Mesothelial cell of epicardium (in vitro differentiated cells): ENCODE data around the gene HS6ST3. TPM values are rescaled to one million over a fixed set of nuclear protein-coding genes. Genes with fewer than 3 reads are reported as not detected.

ENCODE experiments used
- DNase-seq, 2 experiments: peaks; one replicate each; pipeline ENCODE4 v3.0.0; 2021; ENCODE audit warnings: low spot score in 2 of 2; ENCODE audit not compliant: unreplicated experiment in 2 of 2
- H3K27ac Mint-ChIP-seq: 2 replicates; pipeline ENCODE4 v1.8.0; 2021; ENCODE audit warnings: mixed read lengths
- H3K27me3 Mint-ChIP-seq: 2 replicates; pipeline ENCODE4 v1.8.0; 2021; ENCODE audit warnings: low read depth, mixed read lengths
- H3K36me3 Mint-ChIP-seq: 2 replicates; pipeline ENCODE4 v1.8.0; 2021; ENCODE audit warnings: mixed read lengths
- H3K4me1 Mint-ChIP-seq: 2 replicates; pipeline ENCODE4 v1.8.0; 2021; ENCODE audit warnings: mixed read lengths
- H3K4me3 Mint-ChIP-seq: 2 replicates; pipeline ENCODE4 v1.8.0; 2021; ENCODE audit warnings: mild to moderate bottlenecking, moderate library complexity, mixed read lengths
- H3K9me3 Mint-ChIP-seq: 2 replicates; pipeline ENCODE4 v1.8.0; 2021; ENCODE audit warnings: mixed read lengths
- CTCF ChIP-seq: fragments of 200-600 bp; sonication (generic); IDR thresholded peaks from one replicate; pipeline ENCODE4 v1.5.0; 2021; ENCODE audit warnings: antibody characterized with exemption; ENCODE audit not compliant: unreplicated experiment
- total RNA-seq: library from RNA; stranded (reverse); gene quantifications from 3 replicates; pipeline ENCODE4 v1.2.1, GENCODE V29; 2021

HS6ST3 gene
- total RNA-seq, 1 donor from 2014 or later = 0.60 TPM

GRCh38 chr13:96052656-96053002 lies 37.3 kb upstream of the HS6ST3 start:
- Mint-ChIP-seq H3K27ac (peak overlapping the region; percentile 94), H3K4me3 (peak overlapping the region; percentile 94), H3K9me3 (peaks cover 7% of the 10 kb centered on the region), H3K27me3 (peaks cover 6% of the 10 kb centered on the region), H3K4me1 (peaks cover 9% of the 10 kb centered on the region), H3K36me3 (peaks cover 6% of the 10 kb centered on the region)
- no peak for TF ChIP-seq CTCF
- DNase-seq = no peak

DNA sequence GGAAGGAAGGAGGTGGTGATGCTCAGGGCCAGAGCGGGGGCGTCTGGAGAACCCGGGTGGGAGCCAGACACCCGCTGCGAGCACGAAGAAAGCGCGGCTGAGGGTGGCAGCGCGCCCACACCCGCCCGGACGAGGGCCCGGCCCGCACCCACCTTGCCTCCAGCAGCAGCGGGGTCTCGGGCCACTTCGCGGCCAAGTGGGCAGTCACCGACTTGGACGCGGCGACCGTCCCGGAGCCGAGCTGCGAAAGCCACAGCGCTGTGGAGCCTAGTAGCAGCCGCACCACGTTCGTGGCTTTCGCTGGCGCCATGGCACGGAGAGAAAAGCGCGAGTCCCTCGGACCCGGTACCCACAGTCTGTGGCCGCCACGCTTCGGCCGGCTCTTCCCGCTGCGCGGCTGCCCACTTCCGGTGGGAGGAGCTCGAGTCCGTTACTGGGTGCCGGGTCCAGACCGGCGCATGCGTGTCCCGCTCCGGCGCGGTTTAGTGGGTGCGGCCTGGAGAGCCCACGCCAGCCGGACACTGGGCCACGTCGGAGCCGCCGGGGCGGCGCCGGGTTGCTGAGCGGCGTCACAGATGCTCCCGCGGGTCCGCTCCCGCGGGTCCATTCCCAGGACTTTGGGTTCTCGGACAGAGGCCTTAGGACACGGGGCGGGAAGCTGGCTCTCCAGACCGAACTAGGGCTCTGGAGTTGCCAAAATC lies 36.8 kb upstream of the HS6ST3 start, which contains the start of gene UGGT2:
Gene UGGT2 (minus strand): TSS at position 399 of the 701 bp plus-strand sequence. CDS start 89 bp downstream, at position 310.
- no peak for TF ChIP-seq CTCF
- Mint-ChIP-seq H3K4me3 (peak within 1 kb of the TSS; percentile 94), H3K9me3 (peaks cover 7% of the 10 kb centered on the region), H3K36me3 (peaks cover 4% of the 10 kb centered on the region), H3K27ac (peak within 1 kb of the TSS; percentile 94), H3K4me1 (peaks cover 9% of the 10 kb centered on the region), H3K27me3 (peaks cover 6% of the 10 kb centered on the region)
- peak; percentile 83 to 91 for DNase-seq

DNA sequence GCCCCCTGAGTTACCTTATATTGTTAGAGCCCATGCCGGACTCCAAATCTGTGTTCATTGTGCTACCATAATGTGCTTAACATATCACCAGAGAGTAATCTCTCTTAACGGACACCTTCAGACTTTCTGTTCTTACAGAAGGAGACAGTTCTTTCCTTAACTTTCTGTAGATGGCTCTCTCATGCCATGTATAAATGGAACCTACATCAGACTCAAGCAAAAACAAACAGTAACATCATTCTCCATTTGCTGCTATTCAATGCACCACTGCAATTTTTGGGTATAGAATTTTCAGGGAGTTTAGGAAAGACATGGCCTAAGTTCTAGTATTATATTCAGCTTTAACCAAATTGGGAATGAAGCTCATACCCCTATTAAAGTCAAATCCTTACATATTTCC lies 24.1 kb upstream of the HS6ST3 start:
- Mint-ChIP-seq H3K27ac (no peak overlapping the region), H3K36me3 (no peaks in the 10 kb centered on the region), H3K4me3 (no peak overlapping the region), H3K4me1 (no peaks in the 10 kb centered on the region), H3K27me3 (peaks cover 41% of the 10 kb centered on the region), H3K9me3 (no peaks in the 10 kb centered on the region)
- TF ChIP-seq CTCF = no peak
- no peak for DNase-seq

GRCh38 chr13:96068729-96069128 lies 21.2 kb upstream of the HS6ST3 start:
- Mint-ChIP-seq H3K36me3 (no peaks in the 10 kb centered on the region), H3K9me3 (no peaks in the 10 kb centered on the region), H3K27ac (no peak overlapping the region), H3K4me3 (no peak overlapping the region), H3K27me3 (peaks cover 24% of the 10 kb centered on the region), H3K4me1 (no peaks in the 10 kb centered on the region)
- DNase-seq = no peak
- TF ChIP-seq CTCF = no peak

DNA sequence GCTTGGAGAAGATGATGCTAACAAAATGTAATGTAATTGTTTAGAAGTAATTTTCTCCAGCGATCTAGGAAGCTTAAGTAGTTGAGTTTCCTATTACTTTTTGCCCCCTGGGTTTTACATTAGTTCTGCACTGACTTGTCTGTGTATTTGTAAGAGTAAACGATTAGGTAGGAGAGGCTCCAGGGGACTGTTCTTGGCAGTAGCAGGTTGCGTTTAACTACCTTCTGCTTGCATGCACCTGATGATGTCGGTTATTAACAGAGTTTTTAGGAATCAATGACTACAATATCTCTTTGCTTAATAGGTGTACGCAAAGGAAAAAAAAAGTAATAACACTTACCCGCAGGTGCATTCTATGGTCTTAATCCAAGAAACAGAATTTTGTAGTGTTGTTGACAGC lies 18.4 kb upstream of the HS6ST3 start:
- Mint-ChIP-seq H3K27me3 (peaks cover 8% of the 10 kb centered on the region), H3K36me3 (no peaks in the 10 kb centered on the region), H3K4me1 (no peaks in the 10 kb centered on the region), H3K9me3 (no peaks in the 10 kb centered on the region), H3K4me3 (no peak overlapping the region), H3K27ac (no peak overlapping the region)
- TF ChIP-seq CTCF = no peak
- DNase-seq = no peak

- no peak for TF ChIP-seq CTCF
- H3K27me3 Mint-ChIP-seq = peaks cover 8% of the 10 kb centered on the region
- no peak for DNase-seq
Measured at GRCh38 chr13:96072392-96072791, 17.5 kb upstream of the HS6ST3 start.

More at GRCh38 chr13:96072392-96072791, 17.5 kb upstream of the HS6ST3 start:
- Mint-ChIP-seq H3K4me3 (no peak overlapping the region), H3K36me3 (no peaks in the 10 kb centered on the region), H3K9me3 (no peaks in the 10 kb centered on the region), H3K27ac (no peak overlapping the region), H3K4me1 (no peaks in the 10 kb centered on the region)
